ENCODE data around the gene GPR157.

GPR157 gene

GRCh38 chr1:9059891-9060744, 68.8 kb downstream of the GPR157 start:
- TF ChIP-seq EZH2 (IDR thresholded peaks at IDR 0.05; ENCODE audit: borderline replicate concordance, low read length): no peak
- TF ChIP-seq, protein P1, sequence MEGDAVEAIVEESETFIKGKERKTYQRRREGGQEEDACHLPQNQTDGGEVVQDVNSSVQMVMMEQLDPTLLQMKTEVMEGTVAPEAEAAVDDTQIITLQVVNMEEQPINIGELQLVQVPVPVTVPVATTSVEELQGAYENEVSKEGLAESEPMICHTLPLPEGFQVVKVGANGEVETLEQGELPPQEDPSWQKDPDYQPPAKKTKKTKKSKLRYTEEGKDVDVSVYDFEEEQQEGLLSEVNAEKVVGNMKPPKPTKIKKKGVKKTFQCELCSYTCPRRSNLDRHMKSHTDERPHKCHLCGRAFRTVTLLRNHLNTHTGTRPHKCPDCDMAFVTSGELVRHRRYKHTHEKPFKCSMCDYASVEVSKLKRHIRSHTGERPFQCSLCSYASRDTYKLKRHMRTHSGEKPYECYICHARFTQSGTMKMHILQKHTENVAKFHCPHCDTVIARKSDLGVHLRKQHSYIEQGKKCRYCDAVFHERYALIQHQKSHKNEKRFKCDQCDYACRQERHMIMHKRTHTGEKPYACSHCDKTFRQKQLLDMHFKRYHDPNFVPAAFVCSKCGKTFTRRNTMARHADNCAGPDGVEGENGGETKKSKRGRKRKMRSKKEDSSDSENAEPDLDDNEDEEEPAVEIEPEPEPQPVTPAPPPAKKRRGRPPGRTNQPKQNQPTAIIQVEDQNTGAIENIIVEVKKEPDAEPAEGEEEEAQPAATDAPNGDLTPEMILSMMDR (IDR thresholded peaks at IDR 0.05; ENCODE audit: low read length): no peak
- H2AFZ ChIP-seq (ENCODE audit: low read length): no peak overlapping the region
- H3K9ac ChIP-seq (ENCODE audit: low read length): no peak overlapping the region
- H4K20me1 ChIP-seq (ENCODE audit: insufficient read depth, low read length): no peaks in the 10 kb centered on the region
- H3K9me2 ChIP-seq (ENCODE audit: low read depth, low read length): no peaks in the 10 kb centered on the region
- H3K36me3 ChIP-seq (ENCODE audit: insufficient read depth, low read length): peaks cover 80% of the 10 kb centered on the region
- peaks cover 53% of the 10 kb centered on the region for H3K4me1 ChIP-seq (ENCODE audit: insufficient read depth, low read length, severe bottlenecking)
- H3K27ac ChIP-seq (ENCODE audit: low read depth, low read length, poor library complexity, severe bottlenecking): peak overlapping the region; percentile 98
- peak overlapping the region; percentile 20 for H3K4me3 ChIP-seq (ENCODE audit: low read depth, low read length, poor library complexity, severe bottlenecking)
- no peaks in the 10 kb centered on the region for H3K9me3 ChIP-seq (ENCODE audit: low read length)
- peaks cover 60% of the 10 kb centered on the region for H3K79me2 ChIP-seq (ENCODE audit: insufficient read depth, low read length)
- H3F3A ChIP-seq (ENCODE audit: insufficient read depth, low read length): 0 out of 2 replicates have a peak, but pooled peaks cover 7% of the 10 kb centered on the region
- H3K4me2 ChIP-seq (ENCODE audit: low read length): peak overlapping the region; percentile 66; the same call in 1 of the 2 replicates
- H3K27me3 ChIP-seq (ENCODE audit: insufficient read depth, low read length): no peaks in the 10 kb centered on the region

GRCh38 chr1:9058465-9058864, 70.4 kb downstream of the GPR157 start:
- Histone ChIP-seq H3K79me2 (ENCODE audit: insufficient read depth, low read length) (peaks cover 47% of the 10 kb centered on the region), H3K9ac (ENCODE audit: low read length) (no peak overlapping the region), H3K4me3 (ENCODE audit: low read depth, low read length, poor library complexity, severe bottlenecking) (no peak overlapping the region), H4K20me1 (ENCODE audit: insufficient read depth, low read length) (no peaks in the 10 kb centered on the region), H3K9me3 (ENCODE audit: low read length) (no peaks in the 10 kb centered on the region), H3K36me3 (ENCODE audit: insufficient read depth, low read length) (peaks cover 81% of the 10 kb centered on the region), H3K27me3 (ENCODE audit: insufficient read depth, low read length) (no peaks in the 10 kb centered on the region), H2AFZ (ENCODE audit: low read length) (no peak overlapping the region), H3K4me2 (ENCODE audit: low read length) (no peak overlapping the region), H3F3A (ENCODE audit: insufficient read depth, low read length) (0 out of 2 replicates have a peak, but pooled peaks cover 7% of the 10 kb centered on the region), H3K4me1 (ENCODE audit: insufficient read depth, low read length, severe bottlenecking) (peaks cover 39% of the 10 kb centered on the region), H3K27ac (ENCODE audit: low read depth, low read length, poor library complexity, severe bottlenecking) (peak overlapping the region; percentile 6), H3K9me2 (ENCODE audit: low read depth, low read length) (no peaks in the 10 kb centered on the region)
- no peak for TF ChIP-seq EZH2 (IDR thresholded peaks at IDR 0.05; ENCODE audit: borderline replicate concordance, low read length)
- TF ChIP-seq, protein P1 (IDR thresholded peaks at IDR 0.05; ENCODE audit: low read length): no peak

DNA sequence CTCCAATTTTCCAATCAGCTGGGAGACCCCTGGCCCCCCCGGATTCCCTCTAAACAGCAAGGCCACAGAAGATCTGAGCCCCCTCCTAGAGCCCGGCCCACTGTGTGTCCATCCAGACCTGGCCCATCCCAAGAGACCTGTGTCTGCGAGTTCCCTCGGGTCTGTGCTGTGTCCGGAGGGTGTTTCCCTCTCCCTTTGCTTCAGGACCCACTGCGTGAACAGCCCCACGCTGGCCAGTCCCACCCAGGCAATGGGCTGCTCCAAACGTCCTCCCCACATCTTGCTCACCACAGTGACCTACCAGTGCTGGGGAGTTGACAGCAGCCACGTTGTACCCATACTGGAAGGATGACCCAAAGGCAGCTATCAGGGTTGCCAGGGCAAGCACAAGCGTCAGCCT, 71.1 kb downstream of the GPR157 start:
- no peak for TF ChIP-seq EZH2 (IDR thresholded peaks at IDR 0.05; ENCODE audit: borderline replicate concordance, low read length)
- TF ChIP-seq, protein P1 (IDR thresholded peaks at IDR 0.05; ENCODE audit: low read length): no peak
- peaks cover 42% of the 10 kb centered on the region for H3K79me2 ChIP-seq (ENCODE audit: insufficient read depth, low read length)
- H3K9ac ChIP-seq (ENCODE audit: low read length): no peak overlapping the region
- no peak overlapping the region for H2AFZ ChIP-seq (ENCODE audit: low read length)
- H3K4me2 ChIP-seq (ENCODE audit: low read length): no peak overlapping the region
- H3K4me3 ChIP-seq (ENCODE audit: low read depth, low read length, poor library complexity, severe bottlenecking): no peak overlapping the region
- H3K9me3 ChIP-seq (ENCODE audit: low read length): no peaks in the 10 kb centered on the region
- peaks cover 33% of the 10 kb centered on the region for H3K4me1 ChIP-seq (ENCODE audit: insufficient read depth, low read length, severe bottlenecking)
- H3F3A ChIP-seq (ENCODE audit: insufficient read depth, low read length): 0 out of 2 replicates have a peak, but pooled peaks cover 7% of the 10 kb centered on the region
- H3K9me2 ChIP-seq (ENCODE audit: low read depth, low read length): no peaks in the 10 kb centered on the region
- H3K27ac ChIP-seq (ENCODE audit: low read depth, low read length, poor library complexity, severe bottlenecking): peak overlapping the region; percentile 6
- H3K36me3 ChIP-seq (ENCODE audit: insufficient read depth, low read length): peaks cover 81% of the 10 kb centered on the region
- H4K20me1 ChIP-seq (ENCODE audit: insufficient read depth, low read length): no peaks in the 10 kb centered on the region
- no peaks in the 10 kb centered on the region for H3K27me3 ChIP-seq (ENCODE audit: insufficient read depth, low read length)
